H1 (cell line): ENCODE data around the gene TMTC2.

ENCODE experiments used
- CTCF ChIP-seq, 3 experiments: IDR thresholded peaks; 1 replicate in 2 of 3; 2 replicates in 1 of 3; pipeline versions ENCODE4 v1.5.1 to v1.6.1; 2011; ENCODE audit warnings: low read length in 3 of 3, mild to moderate bottlenecking in 3 of 3, inconsistent platforms in 2 of 3, low read depth in 1 of 3, moderate library complexity in 1 of 3; ENCODE audit not compliant: insufficient read depth in 1 of 3; ENCODE audit errors: control extremely low read depth in 1 of 3
- EP300 ChIP-seq, 2 experiments: IDR thresholded peaks; 1 replicate in 1 of 2; 2 replicates in 1 of 2; pipeline ENCODE4 v1.6.1; 2011 to 2012; ENCODE audit warnings: low read depth in 2 of 2, low read length in 2 of 2, mild to moderate bottlenecking in 2 of 2, borderline replicate concordance in 1 of 2, inconsistent platforms in 1 of 2, moderate library complexity in 1 of 2
- HDAC2 ChIP-seq, 2 experiments: fragments of 300-600 bp in 1 of 2; sonication (generic) in 1 of 2; IDR thresholded peaks; 2 replicates each; pipeline ENCODE4 v1.6.1; 2011 to 2012; ENCODE audit warnings: low read depth in 2 of 2, low read length in 2 of 2, mild to moderate bottlenecking in 2 of 2, moderate library complexity in 2 of 2, borderline replicate concordance in 1 of 2, inconsistent platforms in 1 of 2
- MAFK ChIP-seq: IDR thresholded peaks from 2 replicates; pipeline ENCODE4 v1.6.1; 2012; ENCODE audit warnings: low read depth, mild to moderate bottlenecking, improper control_type of control experiment, low read length
- MAX ChIP-seq: IDR thresholded peaks from 2 replicates; pipeline ENCODE4 v1.6.1; 2012; ENCODE audit warnings: inconsistent platforms
- POLR2AphosphoS5 ChIP-seq: IDR thresholded peaks from 2 replicates; pipeline ENCODE4 v1.6.1; 2011; ENCODE audit warnings: low read depth, low read length
- RFX5 ChIP-seq: IDR thresholded peaks from 2 replicates; pipeline ENCODE4 v1.6.1; 2011; ENCODE audit warnings: low read depth, low read length, improper control_type of control experiment, borderline replicate concordance
- SP1 ChIP-seq: IDR thresholded peaks from 2 replicates; pipeline ENCODE4 v1.6.1; 2011; ENCODE audit warnings: low read depth, low read length
- SRF ChIP-seq: IDR thresholded peaks from 2 replicates; pipeline ENCODE4 v1.6.1; 2011; ENCODE audit warnings: mild to moderate bottlenecking, low read depth, low read length, moderate library complexity
- TAF1 ChIP-seq: IDR thresholded peaks from 2 replicates; pipeline ENCODE4 v1.6.1; 2011; ENCODE audit warnings: mild to moderate bottlenecking, low read depth, low read length
- TCF12 ChIP-seq: IDR thresholded peaks from 2 replicates; pipeline ENCODE4 v1.6.1; 2011; ENCODE audit warnings: low read depth, mild to moderate bottlenecking, low read length
- YY1 ChIP-seq: IDR thresholded peaks from 2 replicates; pipeline ENCODE4 v1.6.1; 2011; ENCODE audit warnings: low read depth, mild to moderate bottlenecking, low read length

GRCh38 chr12:82833481-82833880 is 146.8 kb downstream of the TMTC2 start:
- TF ChIP-seq SRF (no peak), EP300 (IDR thresholded peaks at IDR 0.05; ENCODE audit: borderline replicate concordance in 1 of 2, low read depth in 2 of 2, low read length in 2 of 2) (no peak), HDAC2 (IDR thresholded peaks at IDR 0.05; ENCODE audit: borderline replicate concordance in 1 of 2, low read depth in 2 of 2, low read length in 2 of 2) (no peak), MAFK (no peak), YY1 (no peak), MAX (no peak), CTCF (IDR thresholded peaks at IDR 0.05; ENCODE audit: control extremely low read depth in 1 of 3, insufficient read depth in 1 of 3, low read depth in 1 of 3, low read length in 3 of 3) (no peak), SP1 (no peak), TCF12 (no peak), TAF1 (no peak), RFX5 (no peak), POLR2AphosphoS5 (no peak)
